Stimulated activated CD8-positive, alpha-beta memory T cell treated with anti-CD3 and anti-CD28 coated beads, Interleukin-15, amount 100 ng/mL, for 1 hour (primary cell): ENCODE data around the gene FADS6.
"Not testable (repeated sequence)": the region's sequence is repeated elsewhere in the genome, so short reads cannot be mapped to it uniquely, and the experiment has no call there.

Experiments
- DNase-seq: peaks from one replicate; pipeline ENCODE4 v3.0.0-alpha.2; 2020; ENCODE audit warnings: low read depth

The FADS6 gene

GRCh38 chr17:74870028-74870427 is 23.4 kb downstream of the FADS6 start:
- DNase-seq: not testable (repeated sequence)

GRCh38 chr17:74868908-74869255 is 24.6 kb downstream of the FADS6 start:
- DNase-seq: no peak

GRCh38 chr17:74868251-74868907 is 25.1 kb downstream of the FADS6 start:
- no peak for DNase-seq

GRCh38 chr17:74866198-74866835 is 27.1 kb downstream of the FADS6 start:
- no peak for DNase-seq

- DNase-seq: no peak
Observed at GRCh38 chr17:74865504-74866197, 27.8 kb downstream of the FADS6 start.

- peak; percentile 52 for DNase-seq
Observed at GRCh38 chr17:74864866-74865395, 28.5 kb downstream of the FADS6 start.

GRCh38 chr17:74864297-74864865 is 29.1 kb downstream of the FADS6 start:
- no peak for DNase-seq

GRCh38 chr17:74863420-74864296 is 29.8 kb downstream of the FADS6 start:
- DNase-seq: no peak

GRCh38 chr17:74862919-74863318 is 30.5 kb downstream of the FADS6 start:
- DNase-seq: no peak

- DNase-seq: peak; percentile 61
Observed at GRCh38 chr17:74862108-74862901, 31.1 kb downstream of the FADS6 start.

GRCh38 chr17:74861662-74862107 is 31.7 kb downstream of the FADS6 start:
- no peak for DNase-seq

GRCh38 chr17:74860872-74861661 is 32.4 kb downstream of the FADS6 start:
- no peak for DNase-seq

- no peak for DNase-seq
Observed at GRCh38 chr17:74860229-74860871, 33.1 kb downstream of the FADS6 start.

GRCh38 chr17:74859459-74860228 is 33.8 kb downstream of the FADS6 start, which contains the start of gene GRIN2C:
Gene GRIN2C, minus strand, starts transcription at chr17:74859885. Its CDS starts 4,793 bp downstream, at chr17:74855092.
- DNase-seq: no peak

- no peak for DNase-seq
Observed at GRCh38 chr17:74858672-74859458, 34.6 kb downstream of the FADS6 start.

- no peak for DNase-seq
Observed at GRCh38 chr17:74857191-74857590, 36.2 kb downstream of the FADS6 start.

GRCh38 chr17:74856112-74856511 is 37.3 kb downstream of the FADS6 start:
- DNase-seq: no peak

- DNase-seq: no peak
Observed at GRCh38 chr17:74855323-74855722, 38.1 kb downstream of the FADS6 start.
